Ovary (tissue), 3 donors: ENCODE results near the gene ST6GAL1.

Experiments
- EP300 ChIP-seq: sonication (generic); formaldehyde crosslinking; IDR thresholded peaks from one replicate; pipeline ENCODE4 v1.6.1; 2017; ENCODE audit warnings: antibody characterized with exemption
- POLR2A ChIP-seq: fragments of 450-650 bp; IDR thresholded peaks from one replicate; pipeline ENCODE4 v1.6.1; 2017; ENCODE audit warnings: antibody characterized with exemption, mild to moderate bottlenecking, moderate library complexity
- TF ChIP-seq, protein P1 (sequence below), 3 donors: fragments of 450-650 bp in 2 of 3; fragments of 200-600 bp in 1 of 3; IDR thresholded peaks; one replicate each; pipeline versions ENCODE4 v1.5.1 to v1.8.0; 2016 to 2022; ENCODE audit warnings: antibody characterized with exemption in 3 of 3, mild to moderate bottlenecking in 1 of 3
- donor health status: DM: no; HTN: no; CAD: no.

GRCh38 chr3:186974824-186975313 lies 44.5 kb downstream of the ST6GAL1 start:
- TF ChIP-seq POLR2A = no peak
- TF ChIP-seq, protein P1, sequence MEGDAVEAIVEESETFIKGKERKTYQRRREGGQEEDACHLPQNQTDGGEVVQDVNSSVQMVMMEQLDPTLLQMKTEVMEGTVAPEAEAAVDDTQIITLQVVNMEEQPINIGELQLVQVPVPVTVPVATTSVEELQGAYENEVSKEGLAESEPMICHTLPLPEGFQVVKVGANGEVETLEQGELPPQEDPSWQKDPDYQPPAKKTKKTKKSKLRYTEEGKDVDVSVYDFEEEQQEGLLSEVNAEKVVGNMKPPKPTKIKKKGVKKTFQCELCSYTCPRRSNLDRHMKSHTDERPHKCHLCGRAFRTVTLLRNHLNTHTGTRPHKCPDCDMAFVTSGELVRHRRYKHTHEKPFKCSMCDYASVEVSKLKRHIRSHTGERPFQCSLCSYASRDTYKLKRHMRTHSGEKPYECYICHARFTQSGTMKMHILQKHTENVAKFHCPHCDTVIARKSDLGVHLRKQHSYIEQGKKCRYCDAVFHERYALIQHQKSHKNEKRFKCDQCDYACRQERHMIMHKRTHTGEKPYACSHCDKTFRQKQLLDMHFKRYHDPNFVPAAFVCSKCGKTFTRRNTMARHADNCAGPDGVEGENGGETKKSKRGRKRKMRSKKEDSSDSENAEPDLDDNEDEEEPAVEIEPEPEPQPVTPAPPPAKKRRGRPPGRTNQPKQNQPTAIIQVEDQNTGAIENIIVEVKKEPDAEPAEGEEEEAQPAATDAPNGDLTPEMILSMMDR (IDR thresholded peaks at IDR 0.05) = no peak
- no peak for TF ChIP-seq EP300
